AG09319 (cell line): ENCODE measurements around the gene E2F2.
"Not testable (repeated sequence)": the region's sequence is repeated elsewhere in the genome, so short reads cannot be mapped to it uniquely, and the experiment has no call there.

ENCODE experiments used
- DNase-seq: peaks from one replicate; pipeline ENCODE4 v3.0.0-alpha.2; 2010; ENCODE audit warnings: low read depth; ENCODE audit errors: extremely low read depth
- CTCF ChIP-seq: IDR thresholded peaks from 2 replicates; pipeline ENCODE4 v1.5.1; 2011; ENCODE audit warnings: low read depth, mild to moderate bottlenecking, inconsistent platforms, low read length, moderate library complexity

Gene E2F2

GRCh38 chr1:23509896-23510295, 21.1 kb downstream of the E2F2 start:
- no peak for TF ChIP-seq CTCF
- no peak for DNase-seq

- TF ChIP-seq CTCF, result no peak
- DNase-seq, result no peak
Observed at GRCh38 chr1:23506376-23507107, 24.5 kb downstream of the E2F2 start.

DNA sequence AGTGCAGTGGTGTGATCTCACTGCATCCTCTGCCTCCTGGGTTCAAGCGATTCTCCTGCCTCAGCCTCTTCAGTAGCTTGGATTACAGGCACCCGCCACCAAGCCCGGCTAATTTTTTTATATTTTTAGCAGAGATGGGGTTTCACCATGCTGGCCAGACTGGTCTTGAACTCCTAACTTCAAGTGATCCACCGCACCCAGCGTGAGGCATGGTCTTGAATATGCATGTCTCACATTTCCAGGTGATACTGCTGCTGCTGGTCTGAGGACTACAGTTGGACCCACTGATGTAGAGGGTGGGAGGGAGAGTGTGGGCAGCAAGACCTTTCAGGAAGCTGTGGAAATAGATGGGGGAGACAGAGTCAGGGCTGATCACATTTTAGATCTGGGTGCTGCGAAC, 25.2 kb downstream of the E2F2 start:
- DNase-seq, result no peak
- TF ChIP-seq CTCF, result no peak

DNA sequence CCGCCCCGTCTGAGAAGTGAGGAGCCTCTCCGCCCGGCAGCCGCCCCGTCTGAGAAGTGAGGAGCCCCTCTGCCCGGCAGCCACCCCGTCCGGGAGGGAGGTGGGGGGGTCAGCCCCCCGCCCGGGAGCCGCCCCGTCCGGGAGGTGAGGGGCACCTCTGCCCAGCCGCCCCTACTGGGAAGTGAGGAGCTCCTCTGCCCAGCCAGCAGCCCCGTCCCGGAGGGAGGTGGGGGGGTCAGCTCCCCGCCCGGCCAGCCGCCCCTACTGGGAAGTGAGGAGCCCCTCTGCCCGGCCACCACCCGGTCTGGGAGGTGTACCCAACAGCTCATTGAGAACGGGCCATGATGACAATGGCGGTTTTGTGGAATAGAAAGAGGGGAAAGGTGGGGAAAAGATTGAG, 26.9 kb downstream of the E2F2 start:
- not testable (repeated sequence) for DNase-seq

DNA sequence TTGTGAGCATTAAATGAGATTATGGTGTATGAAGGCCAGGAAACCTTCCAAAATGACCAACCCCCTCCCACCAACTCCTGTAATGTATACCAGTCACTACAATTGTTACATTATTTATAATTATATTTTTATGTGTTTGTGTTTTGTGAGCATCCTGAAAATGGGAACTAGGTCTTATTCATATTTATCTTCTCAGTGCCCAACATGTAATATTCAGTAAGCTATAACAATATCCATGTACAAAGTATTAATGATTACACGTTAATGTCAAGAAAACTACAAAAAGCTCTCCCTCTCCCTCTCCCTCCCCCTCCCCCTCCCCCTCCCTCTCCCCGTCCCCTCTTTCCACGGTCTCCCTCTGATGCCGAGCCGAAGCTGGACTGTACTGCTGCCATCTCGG, 28.1 kb downstream of the E2F2 start:
- DNase-seq, result no peak
- TF ChIP-seq CTCF, result no peak

GRCh38 chr1:23500466-23500865, 30.6 kb downstream of the E2F2 start:
- no peak for TF ChIP-seq CTCF
- DNase-seq, result no peak

DNA sequence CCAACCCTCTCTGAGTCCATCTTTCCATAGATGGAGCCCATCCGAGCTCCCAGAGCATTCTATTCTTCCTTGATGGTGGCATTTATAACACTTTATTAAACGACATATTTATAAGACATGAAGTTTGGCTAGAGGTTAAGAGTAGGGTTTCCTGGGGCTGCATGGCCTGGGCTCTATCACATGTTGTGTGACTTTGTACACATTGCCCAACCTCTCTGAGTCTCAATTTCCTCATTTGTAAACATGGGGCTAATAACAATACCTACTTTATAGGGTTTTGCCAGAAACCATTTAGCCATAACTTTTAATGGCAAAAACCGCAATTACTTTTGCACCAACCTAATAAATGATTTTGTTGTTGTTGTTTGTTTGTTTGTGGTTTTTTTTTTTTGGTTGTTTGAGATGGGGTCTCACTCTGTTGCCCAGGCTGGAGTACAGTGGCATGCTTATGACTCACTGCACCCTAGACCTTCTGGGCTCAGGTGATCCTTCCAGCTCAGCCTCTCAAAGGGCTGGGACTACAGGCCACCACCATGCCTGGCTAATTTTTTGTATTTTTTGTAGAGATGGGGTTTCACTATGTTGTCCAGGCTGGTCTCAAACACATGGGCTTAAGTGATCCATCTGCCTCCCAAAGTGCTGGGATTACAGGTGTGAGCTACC, 33.1 kb downstream of the E2F2 start:
- TF ChIP-seq CTCF, result no peak
- no peak for DNase-seq
